ENCODE measurements around the gene SLC30A10. TPM values are rescaled to one million over a fixed set of nuclear protein-coding genes. Genes with fewer than 3 reads are reported as not detected.
"Not testable (repeated sequence)": the region's sequence is repeated elsewhere in the genome, so short reads cannot be mapped to it uniquely, and the experiment has no call there.

The SLC30A10 gene
- total RNA-seq, 1 experiment from 2014 or later = not detected

DNA sequence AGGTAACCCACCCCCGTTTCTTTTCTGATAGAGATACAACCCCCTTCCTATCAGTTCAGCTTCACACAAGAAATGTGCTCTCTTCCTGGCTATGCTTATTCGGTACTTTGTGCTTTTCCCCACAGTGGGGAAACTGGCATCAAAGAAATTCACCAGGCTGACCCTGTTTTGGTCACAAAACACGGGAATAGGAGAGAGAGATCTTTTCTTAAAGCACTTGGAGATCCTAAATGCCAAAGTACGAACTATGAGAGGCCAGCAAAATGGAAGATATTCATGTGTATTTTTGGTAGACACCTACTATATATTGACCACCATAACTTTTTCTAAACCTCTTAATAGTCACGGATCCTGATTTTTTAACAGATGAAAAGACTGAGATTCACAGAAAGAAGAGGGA is 30.0 kb downstream of the SLC30A10 start:
- Histone ChIP-seq H3K27me3 (replicated peaks; ENCODE audit: insufficient read depth, low read depth, low read length, poor library complexity) (peaks cover 20% of the 10 kb centered on the region), H3K36me3 (ENCODE audit: insufficient read depth, low read length, poor library complexity, severe bottlenecking) (no peaks in the 10 kb centered on the region), H3K27ac (ENCODE audit: low read depth, low read length, poor library complexity, severe bottlenecking) (no peak overlapping the region), H3K9me3 (ENCODE audit: low read depth, low read length, poor library complexity, severe bottlenecking) (no peaks in the 10 kb centered on the region), H3K4me3 (ENCODE audit: low read depth, low read length, poor library complexity, severe bottlenecking) (no peak overlapping the region), H3K4me1 (ENCODE audit: insufficient read depth, low read length, poor library complexity, severe bottlenecking) (no peaks in the 10 kb centered on the region)
- POLR2A ChIA-PET (ENCODE audit: low non-redundant PET) = no interaction called here
- BruUV-seq (replicated peaks) = no TSS peak
- no peak for TF ChIP-seq CTCF (conservative IDR thresholded peaks at IDR 0.05; ENCODE audit: low read depth, low read length)
- no peak for TF ChIP-seq EZH2 (IDR thresholded peaks at IDR 0.05; ENCODE audit: borderline replicate concordance, low read depth, low read length, poor library complexity, severe bottlenecking)
- CTCF ChIA-PET = no interaction called here
- DNase-seq (ENCODE audit: low spot score) = no peak
- intact Hi-C loops (cut with micrococcal nuclease; ENCODE audit: unreplicated experiment) = no loop called here

DNA sequence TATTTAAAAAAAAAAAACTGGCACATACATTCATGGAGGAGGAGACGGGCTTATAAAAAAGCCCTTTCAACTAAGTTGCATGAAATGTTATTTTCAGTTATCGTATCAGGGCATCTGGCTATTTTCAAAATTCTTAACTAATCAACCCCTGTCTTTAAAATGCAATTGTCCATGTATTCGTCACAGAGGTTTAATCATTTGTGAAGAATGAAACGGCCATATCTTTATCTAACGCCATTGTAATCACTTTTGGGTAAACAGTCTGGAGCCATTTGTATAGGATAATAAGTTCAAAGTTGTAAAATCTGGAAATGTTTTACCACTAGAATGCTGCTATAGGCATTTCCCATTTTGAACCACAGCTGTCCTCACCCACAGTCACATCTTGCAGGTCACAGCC is 30.4 kb downstream of the SLC30A10 start:
- H3K27ac ChIP-seq (ENCODE audit: low read depth, low read length, poor library complexity, severe bottlenecking) = no peak overlapping the region
- H3K27me3 ChIP-seq (replicated peaks; ENCODE audit: insufficient read depth, low read depth, low read length, poor library complexity) = peaks cover 20% of the 10 kb centered on the region
- H3K36me3 ChIP-seq (ENCODE audit: insufficient read depth, low read length, poor library complexity, severe bottlenecking) = no peaks in the 10 kb centered on the region
- POLR2A ChIA-PET (ENCODE audit: low non-redundant PET) = no interaction called here
- TF ChIP-seq EZH2 (IDR thresholded peaks at IDR 0.05; ENCODE audit: borderline replicate concordance, low read depth, low read length, poor library complexity, severe bottlenecking) = no peak
- TF ChIP-seq CTCF (conservative IDR thresholded peaks at IDR 0.05; ENCODE audit: low read depth, low read length) = no peak
- intact Hi-C loops (cut with micrococcal nuclease; ENCODE audit: unreplicated experiment) = no loop called here
- DNase-seq (ENCODE audit: low spot score) = no peak
- no peaks in the 10 kb centered on the region for H3K4me1 ChIP-seq (ENCODE audit: insufficient read depth, low read length, poor library complexity, severe bottlenecking)
- CTCF ChIA-PET = no interaction called here
- no TSS peak for BruUV-seq (replicated peaks)
- no peak overlapping the region for H3K4me3 ChIP-seq (ENCODE audit: low read depth, low read length, poor library complexity, severe bottlenecking)
- H3K9me3 ChIP-seq (ENCODE audit: low read depth, low read length, poor library complexity, severe bottlenecking) = no peaks in the 10 kb centered on the region

DNA sequence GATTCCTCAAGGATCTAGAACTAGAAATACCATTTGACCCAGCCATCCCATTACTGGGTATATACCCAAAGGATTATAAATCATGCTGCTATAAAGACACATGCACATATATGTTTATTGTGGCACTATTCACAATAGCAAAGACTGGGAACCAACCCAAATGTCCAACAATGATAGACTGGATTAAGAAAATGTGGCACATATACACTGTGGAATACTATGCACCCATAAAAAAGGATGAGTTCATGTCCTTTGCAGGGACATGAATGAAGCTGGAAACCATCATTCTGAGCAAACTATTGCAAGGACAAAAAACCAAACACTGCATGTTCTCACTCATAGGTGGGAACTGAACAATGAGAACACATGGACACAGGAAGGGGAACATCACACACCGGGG is 36.1 kb downstream of the SLC30A10 start:
- H3K27me3 ChIP-seq (replicated peaks; ENCODE audit: insufficient read depth, low read depth, low read length, poor library complexity) = peaks cover 11% of the 10 kb centered on the region
- DNase-seq (ENCODE audit: low spot score); H3K9me3 ChIP-seq (ENCODE audit: low read depth, low read length, poor library complexity, severe bottlenecking); H3K4me3 ChIP-seq (ENCODE audit: low read depth, low read length, poor library complexity, severe bottlenecking); POLR2A ChIA-PET (ENCODE audit: low non-redundant PET); H3K36me3 ChIP-seq (ENCODE audit: insufficient read depth, low read length, poor library complexity, severe bottlenecking); H3K27ac ChIP-seq (ENCODE audit: low read depth, low read length, poor library complexity, severe bottlenecking); intact Hi-C loops (cut with micrococcal nuclease; ENCODE audit: unreplicated experiment); H3K4me1 ChIP-seq (ENCODE audit: insufficient read depth, low read length, poor library complexity, severe bottlenecking); BruUV-seq (replicated peaks); CTCF ChIA-PET: not testable (repeated sequence)

- CTCF ChIA-PET; H3K36me3 ChIP-seq (ENCODE audit: insufficient read depth, low read length, poor library complexity, severe bottlenecking); intact Hi-C loops (cut with micrococcal nuclease; ENCODE audit: unreplicated experiment); H3K27ac ChIP-seq (ENCODE audit: low read depth, low read length, poor library complexity, severe bottlenecking); BruUV-seq (replicated peaks); POLR2A ChIA-PET (ENCODE audit: low non-redundant PET); H3K4me1 ChIP-seq (ENCODE audit: insufficient read depth, low read length, poor library complexity, severe bottlenecking); DNase-seq (ENCODE audit: low spot score); H3K9me3 ChIP-seq (ENCODE audit: low read depth, low read length, poor library complexity, severe bottlenecking); H3K4me3 ChIP-seq (ENCODE audit: low read depth, low read length, poor library complexity, severe bottlenecking): not testable (repeated sequence)
- peaks cover 13% of the 10 kb centered on the region for H3K27me3 ChIP-seq (replicated peaks; ENCODE audit: insufficient read depth, low read depth, low read length, poor library complexity)
Observed at GRCh38 chr1:219891846-219892245, 36.5 kb downstream of the SLC30A10 start.

DNA sequence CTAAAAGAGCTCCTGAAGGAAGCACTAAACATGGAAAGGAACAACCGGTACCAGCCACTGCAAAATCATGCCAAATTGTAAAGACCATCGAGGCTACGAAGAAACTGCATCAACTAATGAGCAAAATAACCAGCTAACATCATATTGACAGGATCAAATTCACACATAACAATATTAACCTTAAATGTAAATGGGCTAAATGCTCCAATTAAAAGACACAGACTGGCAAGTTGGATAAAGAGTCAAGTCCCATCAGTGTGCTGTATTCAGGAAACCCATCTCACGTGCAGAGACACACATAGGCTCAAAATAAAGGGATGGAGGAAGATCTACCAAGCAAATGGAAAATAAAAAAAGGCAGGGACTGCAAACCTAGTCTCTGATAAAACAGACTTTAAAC is 39.7 kb downstream of the SLC30A10 start:
- H3K27ac ChIP-seq (ENCODE audit: low read depth, low read length, poor library complexity, severe bottlenecking); H3K9me3 ChIP-seq (ENCODE audit: low read depth, low read length, poor library complexity, severe bottlenecking); H3K4me1 ChIP-seq (ENCODE audit: insufficient read depth, low read length, poor library complexity, severe bottlenecking); H3K4me3 ChIP-seq (ENCODE audit: low read depth, low read length, poor library complexity, severe bottlenecking); intact Hi-C loops (cut with micrococcal nuclease; ENCODE audit: unreplicated experiment); BruUV-seq (replicated peaks); POLR2A ChIA-PET (ENCODE audit: low non-redundant PET); CTCF ChIA-PET; DNase-seq (ENCODE audit: low spot score); H3K36me3 ChIP-seq (ENCODE audit: insufficient read depth, low read length, poor library complexity, severe bottlenecking): not testable (repeated sequence)
- H3K27me3 ChIP-seq (replicated peaks; ENCODE audit: insufficient read depth, low read depth, low read length, poor library complexity) = peaks cover 33% of the 10 kb centered on the region
